ENCODE measurements around the gene FLNB. TPM values are rescaled to one million over a fixed set of nuclear protein-coding genes. Genes with fewer than 3 reads are reported as not detected.

FLNB gene
- total and polyA plus RNA-seq, 9 of the 15 experiments (the other 6 are each of a cell fraction or from before 2014, with no cell fraction given): 9.4 to 48.1 (median 25.6) TPM

DNA sequence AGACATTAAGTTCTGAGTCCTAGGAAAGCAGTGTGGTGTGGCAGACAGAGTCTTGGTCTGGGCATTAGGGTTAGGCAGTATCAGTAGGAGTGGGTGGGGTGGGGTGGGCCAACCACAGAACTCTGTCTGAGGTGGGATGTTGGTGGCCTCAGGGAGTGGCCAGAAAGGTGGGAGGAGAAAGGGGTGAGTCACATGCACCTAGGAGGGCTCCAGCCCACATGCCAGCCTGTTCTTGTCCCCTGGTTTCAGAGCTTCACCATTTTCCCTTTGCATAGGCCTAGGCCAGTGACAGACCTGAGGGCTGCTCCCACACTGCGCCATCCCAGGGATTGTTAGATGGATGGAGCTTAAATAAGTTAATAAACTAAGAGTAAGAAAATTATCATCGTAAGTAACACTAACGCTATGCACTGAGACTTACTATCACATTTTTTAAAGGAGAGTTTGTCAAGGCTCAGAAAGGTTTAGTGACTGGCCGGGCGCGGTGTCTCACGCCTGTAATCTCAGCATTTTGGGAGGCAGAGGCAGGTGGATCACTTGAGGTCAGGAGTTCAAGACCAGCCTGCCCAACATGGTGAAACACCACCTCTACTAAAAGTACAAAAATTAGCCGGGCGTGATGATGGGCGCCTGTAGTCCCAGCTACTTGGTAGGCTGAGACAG is 168.7 kb downstream of the FLNB start:
- WGBS (ENCODE audit: insufficient coverage, low coverage, missing lambda C conversion rate): 90% methylated on average over 10 of the region's 10 CpGs
- no peak overlapping the region for H3K4me2 ChIP-seq (ENCODE audit: insufficient read depth, low read length)
- H4K20me1 ChIP-seq (replicated peaks; ENCODE audit: control insufficient read depth, insufficient read depth, low read length): no peaks in the 10 kb centered on the region
- ATAC-seq (no peak), DNase-seq (ENCODE audit: extremely low read depth in 1 of 4, low spot score in 3 of 4) (peak in 3 of 4 experiments; percentile 39 to 45 (median 45)), FAIRE-seq (no peak)
- no peaks in the 10 kb centered on the region for H3K9me3 ChIP-seq (replicated peaks; ENCODE audit: control insufficient read depth, insufficient read depth, low read depth, low read length)
- intact Hi-C loops (cut with micrococcal nuclease) (loop anchor here (1.0 to 10.0 kb wide), 2 partner anchors 119 to 312 kb away; no protein-coding TSS in a partner anchor), in situ Hi-C loops (cut with MboI) (no loop called here)
- no peaks in the 10 kb centered on the region for H3K36me3 ChIP-seq (ENCODE audit: control insufficient read depth, insufficient read depth, low read length)
- peak overlapping the region; percentile 85; the same call in 1 of the 2 replicates for H2AFZ ChIP-seq (ENCODE audit: low read depth, low read length)
- H3K4me3 ChIP-seq: no peak overlapping the region
- H3K27ac ChIP-seq (ENCODE audit: extremely low read depth, low read depth, low read length): no peak overlapping the region
- ChIA-PET POLR2A (interaction anchor here (0.6 to 0.7 kb wide), 3 partner anchors 8 to 218 kb away, joined by 3 to 6 read pairs (median 3); no protein-coding TSS in a partner anchor), CTCF (ENCODE audit: low intra/inter-chr PET ratio) (interaction anchor here (0.6 kb wide), 2 partner anchors 236 to 1077 kb away, joined by 3 to 6 read pairs; no protein-coding TSS in a partner anchor)
- H3K4me1 ChIP-seq (replicated peaks in 1 of 2; ENCODE audit: control insufficient read depth in 2 of 2, insufficient read depth in 2 of 2, low read length in 2 of 2): peaks cover 37 to 38% of the 10 kb centered on the region in 2 experiments
- BruUV-seq (replicated peaks): no TSS peak
- H3K9ac ChIP-seq (ENCODE audit: insufficient read depth in 1 of 2, low read depth in 2 of 2, low read length in 2 of 2): no peak overlapping the region
- peaks cover 2% of the 10 kb centered on the region for H3K9me1 ChIP-seq (ENCODE audit: control insufficient read depth, insufficient read depth, low read length)
- H3K27me3 ChIP-seq (ENCODE audit: control insufficient read depth in 2 of 2, insufficient read depth in 2 of 2, low read length in 2 of 2): no peaks in the 10 kb centered on the region
- no peaks in the 10 kb centered on the region for H3K79me2 ChIP-seq (ENCODE audit: control insufficient read depth, insufficient read depth, low read length)
- TF ChIP-seq ARNT (IDR thresholded peaks at IDR 0.05) (no peak), ZFX (CRISPR knock-in tag; IDR thresholded peaks at IDR 0.05) (no peak), NCOA6 (IDR thresholded peaks at IDR 0.05) (no peak), NCOR1 (IDR thresholded peaks at IDR 0.05) (no peak), BRCA1 (IDR thresholded peaks at IDR 0.05) (no peak), BRCA1 (CRISPR knock-in tag; IDR thresholded peaks at IDR 0.05) (no peak), ZBTB7A (IDR thresholded peaks at IDR 0.05; ENCODE audit: borderline replicate concordance, control insufficient read depth, low read depth, low read length) (no peak), FOXK1 (CRISPR knock-in tag; IDR thresholded peaks at IDR 0.05; ENCODE audit: borderline replicate concordance) (no peak)
- TF ChIP-seq, protein P1, sequence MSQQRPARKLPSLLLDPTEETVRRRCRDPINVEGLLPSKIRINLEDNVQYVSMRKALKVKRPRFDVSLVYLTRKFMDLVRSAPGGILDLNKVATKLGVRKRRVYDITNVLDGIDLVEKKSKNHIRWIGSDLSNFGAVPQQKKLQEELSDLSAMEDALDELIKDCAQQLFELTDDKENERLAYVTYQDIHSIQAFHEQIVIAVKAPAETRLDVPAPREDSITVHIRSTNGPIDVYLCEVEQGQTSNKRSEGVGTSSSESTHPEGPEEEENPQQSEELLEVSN (IDR thresholded peaks at IDR 0.05; ENCODE audit: borderline replicate concordance in 1 of 2, extremely low read depth in 1 of 2, insufficient read depth in 1 of 2, insufficient read length in 1 of 2, low read depth in 1 of 2, low read length in 1 of 2, poor library complexity in 1 of 2, severe bottlenecking in 1 of 2): no peak
- TF ChIP-seq, protein P2, sequence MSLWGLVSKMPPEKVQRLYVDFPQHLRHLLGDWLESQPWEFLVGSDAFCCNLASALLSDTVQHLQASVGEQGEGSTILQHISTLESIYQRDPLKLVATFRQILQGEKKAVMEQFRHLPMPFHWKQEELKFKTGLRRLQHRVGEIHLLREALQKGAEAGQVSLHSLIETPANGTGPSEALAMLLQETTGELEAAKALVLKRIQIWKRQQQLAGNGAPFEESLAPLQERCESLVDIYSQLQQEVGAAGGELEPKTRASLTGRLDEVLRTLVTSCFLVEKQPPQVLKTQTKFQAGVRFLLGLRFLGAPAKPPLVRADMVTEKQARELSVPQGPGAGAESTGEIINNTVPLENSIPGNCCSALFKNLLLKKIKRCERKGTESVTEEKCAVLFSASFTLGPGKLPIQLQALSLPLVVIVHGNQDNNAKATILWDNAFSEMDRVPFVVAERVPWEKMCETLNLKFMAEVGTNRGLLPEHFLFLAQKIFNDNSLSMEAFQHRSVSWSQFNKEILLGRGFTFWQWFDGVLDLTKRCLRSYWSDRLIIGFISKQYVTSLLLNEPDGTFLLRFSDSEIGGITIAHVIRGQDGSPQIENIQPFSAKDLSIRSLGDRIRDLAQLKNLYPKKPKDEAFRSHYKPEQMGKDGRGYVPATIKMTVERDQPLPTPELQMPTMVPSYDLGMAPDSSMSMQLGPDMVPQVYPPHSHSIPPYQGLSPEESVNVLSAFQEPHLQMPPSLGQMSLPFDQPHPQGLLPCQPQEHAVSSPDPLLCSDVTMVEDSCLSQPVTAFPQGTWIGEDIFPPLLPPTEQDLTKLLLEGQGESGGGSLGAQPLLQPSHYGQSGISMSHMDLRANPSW (CRISPR knock-in tag; IDR thresholded peaks at IDR 0.05): no peak
- TF ChIP-seq, protein P3, sequence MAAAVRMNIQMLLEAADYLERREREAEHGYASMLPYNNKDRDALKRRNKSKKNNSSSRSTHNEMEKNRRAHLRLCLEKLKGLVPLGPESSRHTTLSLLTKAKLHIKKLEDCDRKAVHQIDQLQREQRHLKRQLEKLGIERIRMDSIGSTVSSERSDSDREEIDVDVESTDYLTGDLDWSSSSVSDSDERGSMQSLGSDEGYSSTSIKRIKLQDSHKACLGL (CRISPR knock-in tag; IDR thresholded peaks at IDR 0.05; ENCODE audit: borderline replicate concordance, poor library complexity, severe bottlenecking): no peak
- TF ChIP-seq, protein P4, sequence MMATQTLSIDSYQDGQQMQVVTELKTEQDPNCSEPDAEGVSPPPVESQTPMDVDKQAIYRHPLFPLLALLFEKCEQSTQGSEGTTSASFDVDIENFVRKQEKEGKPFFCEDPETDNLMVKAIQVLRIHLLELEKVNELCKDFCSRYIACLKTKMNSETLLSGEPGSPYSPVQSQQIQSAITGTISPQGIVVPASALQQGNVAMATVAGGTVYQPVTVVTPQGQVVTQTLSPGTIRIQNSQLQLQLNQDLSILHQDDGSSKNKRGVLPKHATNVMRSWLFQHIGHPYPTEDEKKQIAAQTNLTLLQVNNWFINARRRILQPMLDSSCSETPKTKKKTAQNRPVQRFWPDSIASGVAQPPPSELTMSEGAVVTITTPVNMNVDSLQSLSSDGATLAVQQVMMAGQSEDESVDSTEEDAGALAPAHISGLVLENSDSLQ (IDR thresholded peaks at IDR 0.05): no peak
- TF ChIP-seq, protein P5, sequence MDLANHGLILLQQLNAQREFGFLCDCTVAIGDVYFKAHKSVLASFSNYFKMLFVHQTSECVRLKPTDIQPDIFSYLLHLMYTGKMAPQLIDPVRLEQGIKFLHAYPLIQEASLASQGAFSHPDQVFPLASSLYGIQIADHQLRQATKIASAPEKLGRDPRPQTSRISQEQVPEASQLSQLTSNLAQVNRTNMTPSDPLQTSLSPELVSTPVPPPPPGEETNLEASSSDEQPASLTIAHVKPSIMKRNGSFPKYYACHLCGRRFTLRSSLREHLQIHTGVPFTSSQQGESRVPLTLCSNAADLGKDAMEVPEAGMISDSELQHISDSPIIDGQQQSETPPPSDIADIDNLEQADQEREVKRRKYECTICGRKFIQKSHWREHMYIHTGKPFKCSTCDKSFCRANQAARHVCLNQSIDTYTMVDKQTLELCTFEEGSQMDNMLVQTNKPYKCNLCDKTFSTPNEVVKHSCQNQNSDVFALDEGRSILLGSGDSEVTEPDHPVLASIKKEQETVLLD (IDR thresholded peaks at IDR 0.05): no peak

All from K562 (cell line).